CD14-positive monocyte (primary cell): Measurements from ENCODE around the gene DAB2IP. TPM values are rescaled to one million over a fixed set of nuclear protein-coding genes. Genes with fewer than 3 reads are reported as not detected.

Experiments
- DNase-seq, 3 donors: peaks; one replicate each; pipeline ENCODE4 v3.0.0-alpha.2; 2011 to 2022
- H2AFZ ChIP-seq: 2 replicates; pipeline ENCODE4 v1.6.0; 2012; ENCODE audit warnings: mild to moderate bottlenecking, low read depth, low read length, inconsistent platforms; ENCODE audit not compliant: insufficient read depth, poor library complexity, severe bottlenecking
- H3K27ac ChIP-seq, 2 donors: 1 replicate in 1 of 2; 2 replicates in 1 of 2; pipeline ENCODE4 v1.5.1; 2012 to 2013; ENCODE audit warnings: low read length in 2 of 2, control low read depth in 1 of 2, inconsistent platforms in 1 of 2, low read depth in 1 of 2, mild to moderate bottlenecking in 1 of 2
- H3K27me3 ChIP-seq, 2 donors: one replicate each; pipeline versions ENCODE4 v1.6.0 to v1.6.1; 2011 to 2013; ENCODE audit warnings: low read length in 2 of 2; ENCODE audit not compliant: control insufficient read depth in 2 of 2, insufficient read depth in 2 of 2
- H3K36me3 ChIP-seq, 2 donors: replicated peaks in 1 of 2; 1 replicate in 1 of 2; 2 replicates in 1 of 2; pipeline versions ENCODE4 v1.5.1 to v1.6.1; 2012 to 2013; ENCODE audit warnings: low read length in 2 of 2, control low read depth in 1 of 2, inconsistent platforms in 1 of 2, mild to moderate bottlenecking in 1 of 2; ENCODE audit not compliant: insufficient read depth in 2 of 2, control insufficient read depth in 1 of 2
- H3K4me1 ChIP-seq, 2 donors: 1 replicate in 1 of 2; 2 replicates in 1 of 2; pipeline versions ENCODE4 v1.5.1 to v1.6.1; 2012 to 2013; ENCODE audit warnings: low read length in 2 of 2, control low read depth in 1 of 2, inconsistent platforms in 1 of 2, mild to moderate bottlenecking in 1 of 2, moderate library complexity in 1 of 2; ENCODE audit not compliant: insufficient read depth in 2 of 2, control insufficient read depth in 1 of 2
- H3K4me2 ChIP-seq: replicated peaks from 2 replicates; pipeline ENCODE3; 2012; ENCODE audit warnings: low read length, moderate library complexity, mild to moderate bottlenecking; ENCODE audit not compliant: poor library complexity, severe bottlenecking; ENCODE audit errors: extremely low read depth
- H3K4me3 ChIP-seq, 3 experiments: fragments of 200-600 bp in 1 of 3; sonication (generic) in 1 of 3; replicated peaks in 1 of 3; 1 replicate in 2 of 3; 2 replicates in 1 of 3; pipeline ENCODE4 v1.5.1; 2011 to 2013; ENCODE audit warnings: low read length in 3 of 3, mild to moderate bottlenecking in 3 of 3, control low read depth in 2 of 3, low read depth in 2 of 3, inconsistent platforms in 1 of 3, moderate library complexity in 1 of 3
- H3K79me2 ChIP-seq: 2 replicates; pipeline ENCODE4 v1.6.0; 2012; ENCODE audit warnings: mild to moderate bottlenecking, control low read depth, inconsistent platforms, low read length, moderate library complexity; ENCODE audit not compliant: insufficient read depth
- H3K9ac ChIP-seq: 2 replicates; pipeline ENCODE4 v1.6.0; 2017; ENCODE audit warnings: low read length, mild to moderate bottlenecking; ENCODE audit not compliant: insufficient read depth, poor library complexity, severe bottlenecking
- H3K9me3 ChIP-seq, 2 donors: replicated peaks in 1 of 2; 1 replicate in 1 of 2; 2 replicates in 1 of 2; pipeline versions ENCODE4 v1.5.1 to v1.6.1; 2012 to 2013; ENCODE audit warnings: low read length in 2 of 2, control low read depth in 1 of 2; ENCODE audit not compliant: control insufficient read depth in 1 of 2, insufficient read depth in 1 of 2
- H4K20me1 ChIP-seq: 2 replicates; pipeline ENCODE4 v1.6.0; 2012; ENCODE audit warnings: mild to moderate bottlenecking, low read length, control low read depth, moderate library complexity; ENCODE audit not compliant: insufficient read depth
- H3K27ac Mint-ChIP-seq, 7 donors: one replicate each; pipeline ENCODE4 v1.8.0; 2020; ENCODE audit warnings: mild to moderate bottlenecking in 7 of 7, mixed read lengths in 7 of 7, moderate library complexity in 6 of 7, inconsistent platforms in 2 of 7
- H3K27me3 Mint-ChIP-seq, 3 donors: one replicate each; pipeline ENCODE4 v1.8.0; 2021 to 2022; ENCODE audit warnings: low read depth in 3 of 3, mild to moderate bottlenecking in 3 of 3, mixed read lengths in 3 of 3, moderate library complexity in 3 of 3, inconsistent platforms in 1 of 3
- H3K36me3 Mint-ChIP-seq, 2 donors: one replicate each; pipeline ENCODE4 v1.8.0; 2020; ENCODE audit warnings: mixed read lengths in 2 of 2, inconsistent platforms in 1 of 2, mild to moderate bottlenecking in 1 of 2
- H3K4me1 Mint-ChIP-seq: one replicate; pipeline ENCODE4 v1.8.0; 2020; ENCODE audit warnings: mild to moderate bottlenecking, mixed read lengths
- H3K4me3 Mint-ChIP-seq, 2 donors: one replicate each; pipeline ENCODE4 v1.8.0; 2020; ENCODE audit warnings: mild to moderate bottlenecking in 2 of 2, mixed read lengths in 2 of 2, moderate library complexity in 1 of 2
- H3K9me3 Mint-ChIP-seq, 7 donors: one replicate each; pipeline ENCODE4 v1.8.0; 2020 to 2022; ENCODE audit warnings: mixed read lengths in 7 of 7, mild to moderate bottlenecking in 6 of 7, moderate library complexity in 6 of 7, inconsistent platforms in 2 of 7
- CTCF ChIP-seq: fragments of 200-600 bp; IDR thresholded peaks from one replicate; pipeline ENCODE4 v1.8.0; 2022; ENCODE audit warnings: antibody characterized with exemption, mild to moderate bottlenecking
- WGBS: methylation state at CpG from one replicate; pipeline ENCODE4 v1.1.5; 2013; ENCODE audit warnings: missing lambda C conversion rate; ENCODE audit not compliant: insufficient coverage; 5-methylcytosine and 5-hydroxymethylcytosine counted together
- intact Hi-C, 2 donors: fragments of 100-400 bp; cut with micrococcal nuclease; formaldehyde crosslinking; loops; one replicate each; pipeline versions ENCODE4 v1.15.0 to v1.15.1; 2023
- polyA plus RNA-seq, 3 donors: library from polyadenylated mRNA; depleted of rRNA in 1 of 3; unstranded in 2 of 3; stranded (reverse) in 1 of 3; fragments of 300-500 nt in 2 of 3; fragments of >200 nt in 1 of 3; fragmentation: Illumina TruSeq in 2 of 3; gene quantifications; 1 replicate in 2 of 3; 2 replicates in 1 of 3; pipeline ENCODE4 v1.2.3, GENCODE V29; 2012 to 2021

The DAB2IP gene
- polyA plus RNA-seq, 3 donors: 0.13 TPM; not detected in 2

- Mint-ChIP-seq H3K36me3 (peaks cover 4 to 5% of the 10 kb centered on the region in 2 donors), H3K27me3 (peaks cover 50 to 66% (median 55%) of the 10 kb centered on the region in 3 donors), H3K27ac (no peak overlapping the region), H3K4me3 (no peak overlapping the region), H3K9me3 (peaks cover 0 to 15% (median 6%) of the 10 kb centered on the region in 7 donors), H3K4me1 (peaks cover 13% of the 10 kb centered on the region)
- Histone ChIP-seq H3K36me3 (no peaks in the 10 kb centered on the region), H3K79me2 (no peaks in the 10 kb centered on the region), H3K4me1 (peaks cover 2 to 12% of the 10 kb centered on the region in 2 donors), H2AFZ (no peak overlapping the region), H3K9ac (no peak overlapping the region), H3K4me3 (no peak overlapping the region), H4K20me1 (no peaks in the 10 kb centered on the region), H3K27me3 (peaks cover 32 to 50% of the 10 kb centered on the region in 2 donors), H3K27ac (no peak overlapping the region), H3K4me2 (no peak overlapping the region), H3K9me3 (peaks cover 0 to 17% of the 10 kb centered on the region in 2 donors)
- no CpG with 5 or more reads among the region's 3 CpGs for WGBS
- TF ChIP-seq CTCF: no peak
- no peak for DNase-seq
- intact Hi-C loops: no loop called here
These were observed 3.2 kb downstream of the DAB2IP start for GRCh38 chr9:121654499-121655140.

GRCh38 chr9:121655231-121655755 is 3.9 kb downstream of the DAB2IP start:
- Histone ChIP-seq H3K9ac (no peak overlapping the region), H3K27me3 (peaks cover 28 to 44% of the 10 kb centered on the region in 2 donors), H3K4me3 (no peak overlapping the region), H3K36me3 (no peaks in the 10 kb centered on the region), H3K27ac (no peak overlapping the region), H3K79me2 (no peaks in the 10 kb centered on the region), H3K9me3 (peaks cover 0 to 14% of the 10 kb centered on the region in 2 donors), H3K4me1 (peaks cover 2 to 10% of the 10 kb centered on the region in 2 donors), H4K20me1 (no peaks in the 10 kb centered on the region), H3K4me2 (no peak overlapping the region), H2AFZ (no peak overlapping the region)
- Mint-ChIP-seq H3K9me3 (peaks cover 0 to 11% (median 6%) of the 10 kb centered on the region in 7 donors), H3K4me1 (peaks cover 13% of the 10 kb centered on the region), H3K27me3 (peaks cover 44 to 61% (median 51%) of the 10 kb centered on the region in 3 donors), H3K27ac (no peak overlapping the region), H3K36me3 (peaks cover 4 to 5% of the 10 kb centered on the region in 2 donors), H3K4me3 (no peak overlapping the region)
- WGBS: no CpG with 5 or more reads among the region's 3 CpGs
- TF ChIP-seq CTCF: no peak
- no peak for DNase-seq
- intact Hi-C loops: no loop called here
